IPS-18c (cell line): ENCODE data around the gene MINAR1.

Experiments
- H3K4me3 ChIP-seq: 2 replicates; pipeline ENCODE4 v1.7.0; 2013; ENCODE audit warnings: low read depth, mild to moderate bottlenecking, low read length, moderate library complexity; ENCODE audit not compliant: insufficient read depth
- H3K9me3 ChIP-seq: one replicate; pipeline ENCODE4 v1.6.1; 2013; ENCODE audit warnings: mild to moderate bottlenecking, low read length, moderate library complexity; ENCODE audit not compliant: control insufficient read depth, insufficient read depth

The MINAR1 gene

DNA sequence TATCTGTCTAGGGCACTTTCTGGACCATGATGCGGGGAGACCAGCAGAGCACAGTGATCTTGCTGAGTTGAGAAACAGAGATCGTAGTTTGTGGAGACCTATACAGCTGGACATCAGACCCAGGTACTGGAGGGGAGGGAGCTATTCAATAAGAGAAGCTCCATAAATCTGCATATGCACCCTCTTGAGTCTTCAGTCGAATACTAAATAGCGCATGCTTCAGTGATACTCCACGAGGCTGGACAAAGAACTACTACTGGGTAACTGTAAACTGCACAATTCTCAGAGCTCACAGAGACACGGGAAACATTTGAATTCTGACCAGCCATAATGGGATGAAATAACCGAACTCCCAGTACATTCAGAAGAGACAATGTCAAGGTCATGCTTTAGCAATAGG is 49.7 kb downstream of the MINAR1 start:
- Histone ChIP-seq H3K9me3 (no peaks in the 10 kb centered on the region), H3K4me3 (no peak overlapping the region)
